ENCODE measurements around the gene TEX38.
"Not testable (repeated sequence)": the region's sequence is repeated elsewhere in the genome, so short reads cannot be mapped to it uniquely, and the experiment has no call there.

The TEX38 gene

DNA sequence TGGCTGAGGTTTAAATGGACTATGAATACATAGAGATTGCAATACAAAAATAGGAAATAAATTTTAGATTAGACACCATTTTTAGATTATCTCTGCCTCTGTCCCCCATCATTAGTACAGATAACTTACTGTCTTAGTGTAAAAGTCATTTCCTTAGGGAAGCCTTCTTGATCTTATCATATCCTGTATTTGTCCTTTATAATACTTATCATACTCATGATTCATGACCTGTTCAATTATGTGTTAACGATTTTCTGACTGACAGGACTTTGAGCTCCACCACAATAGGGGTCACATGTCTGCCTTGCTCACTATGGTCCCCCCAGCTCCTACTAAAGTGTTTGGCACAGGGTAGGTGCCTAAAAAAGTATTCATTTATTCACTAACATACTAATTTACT is 14.6 kb downstream of the TEX38 start:
- Histone ChIP-seq H3K9me3 (ENCODE audit: control insufficient read depth, low read length) (no peaks in the 10 kb centered on the region), H3K27ac (ENCODE audit: insufficient read depth, low read length, poor library complexity, severe bottlenecking) (no peak overlapping the region), H3K4me3 (ENCODE audit: insufficient read depth, low read depth, low read length, poor library complexity, severe bottlenecking) (no peak overlapping the region), H3K36me3 (ENCODE audit: control insufficient read depth, insufficient read depth, low read length) (peaks cover 99% of the 10 kb centered on the region), H3K27me3 (replicated peaks; ENCODE audit: control insufficient read depth, insufficient read depth, low read length, poor library complexity, severe bottlenecking) (no peaks in the 10 kb centered on the region), H3K4me1 (ENCODE audit: control insufficient read depth, insufficient read depth, low read length, poor library complexity, severe bottlenecking) (no peaks in the 10 kb centered on the region)
- no peak for DNase-seq

DNA sequence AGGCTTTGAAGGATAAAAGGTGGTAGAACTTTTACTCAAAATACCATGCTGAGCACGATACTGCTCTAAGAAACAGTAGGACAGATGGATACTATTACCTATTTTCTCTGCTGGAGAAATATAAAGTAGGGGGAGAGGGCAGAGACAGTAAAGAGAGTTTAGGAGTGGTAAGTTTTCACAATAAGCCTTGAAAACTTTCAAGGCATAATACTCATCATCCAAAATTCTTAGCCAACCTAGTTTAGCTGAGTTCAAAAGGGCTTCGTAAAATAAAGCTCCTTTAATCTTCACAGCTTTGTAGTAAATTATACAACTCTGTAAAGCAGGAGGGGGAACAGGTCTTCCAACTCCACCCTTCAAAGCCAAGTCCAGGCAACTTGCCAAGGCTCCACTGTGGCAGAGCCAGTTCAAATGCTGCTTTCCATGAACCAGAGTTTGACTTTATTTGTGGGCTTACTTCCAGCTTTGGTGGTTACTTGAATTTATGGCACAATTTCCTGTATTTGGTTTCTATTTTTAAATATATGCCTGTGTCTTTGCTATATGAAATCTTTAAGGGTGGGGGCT is 15.5 kb downstream of the TEX38 start:
- H3K4me1 ChIP-seq (ENCODE audit: control insufficient read depth, insufficient read depth, low read length, poor library complexity, severe bottlenecking) = no peaks in the 10 kb centered on the region
- no peak overlapping the region for H3K4me3 ChIP-seq (ENCODE audit: insufficient read depth, low read depth, low read length, poor library complexity, severe bottlenecking)
- DNase-seq = no peak
- H3K9me3 ChIP-seq (ENCODE audit: control insufficient read depth, low read length) = no peaks in the 10 kb centered on the region
- H3K27ac ChIP-seq (ENCODE audit: insufficient read depth, low read length, poor library complexity, severe bottlenecking) = no peak overlapping the region
- peaks cover 99% of the 10 kb centered on the region for H3K36me3 ChIP-seq (ENCODE audit: control insufficient read depth, insufficient read depth, low read length)
- no peaks in the 10 kb centered on the region for H3K27me3 ChIP-seq (replicated peaks; ENCODE audit: control insufficient read depth, insufficient read depth, low read length, poor library complexity, severe bottlenecking)

DNA sequence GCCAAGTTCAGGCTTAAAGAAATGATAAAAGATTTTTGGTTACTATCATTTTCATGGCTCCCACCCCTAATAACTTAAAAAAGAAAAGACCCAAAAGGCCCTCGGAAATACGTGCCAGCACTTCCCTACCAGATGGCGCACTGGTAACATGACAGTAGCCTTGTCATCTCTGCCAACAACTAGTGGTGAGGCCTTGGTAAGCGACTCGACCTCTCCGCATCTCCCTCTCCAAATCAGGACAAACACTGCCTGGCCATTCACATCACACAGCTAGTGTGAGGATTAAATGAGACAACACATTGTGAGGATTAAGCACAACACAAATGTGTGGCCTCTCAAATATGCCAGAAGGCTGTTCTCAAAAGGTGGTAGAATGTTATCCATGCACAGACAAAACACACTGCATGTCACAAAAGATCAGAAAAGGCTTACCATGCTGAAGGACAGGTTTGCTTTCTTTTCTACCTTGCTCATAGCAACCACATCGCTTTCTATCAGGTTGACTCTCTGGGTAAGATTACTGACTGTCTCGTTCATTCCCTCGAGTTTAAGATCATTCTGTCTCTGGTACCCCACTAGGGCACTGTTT is 16.4 kb downstream of the TEX38 start:
- Histone ChIP-seq H3K4me3 (ENCODE audit: insufficient read depth, low read depth, low read length, poor library complexity, severe bottlenecking) (no peak overlapping the region), H3K27ac (ENCODE audit: insufficient read depth, low read length, poor library complexity, severe bottlenecking) (no peak overlapping the region), H3K9me3 (ENCODE audit: control insufficient read depth, low read length) (no peaks in the 10 kb centered on the region), H3K4me1 (ENCODE audit: control insufficient read depth, insufficient read depth, low read length, poor library complexity, severe bottlenecking) (no peaks in the 10 kb centered on the region), H3K27me3 (replicated peaks; ENCODE audit: control insufficient read depth, insufficient read depth, low read length, poor library complexity, severe bottlenecking) (no peaks in the 10 kb centered on the region), H3K36me3 (ENCODE audit: control insufficient read depth, insufficient read depth, low read length) (peaks cover 94% of the 10 kb centered on the region)
- DNase-seq = no peak

DNA sequence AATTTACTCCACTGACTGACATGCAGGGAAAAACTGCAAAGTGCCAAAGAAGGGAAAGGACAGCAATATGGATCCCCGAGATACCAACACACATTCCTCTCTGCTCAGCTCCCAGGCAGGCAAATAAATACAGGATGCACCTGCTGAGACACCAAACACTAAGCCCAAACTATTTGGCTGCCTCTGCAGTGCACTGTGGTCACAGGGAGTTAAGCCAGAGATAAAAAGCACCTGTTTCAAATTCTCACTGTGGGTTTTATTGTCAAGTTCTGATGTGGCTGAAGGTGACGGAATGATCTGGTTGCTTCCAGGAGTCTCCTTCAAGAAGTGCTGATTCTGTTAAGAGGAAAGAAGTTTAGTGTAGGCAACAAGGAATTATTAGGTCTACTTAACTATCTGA is 17.7 kb downstream of the TEX38 start:
- peaks cover 81% of the 10 kb centered on the region for H3K36me3 ChIP-seq (ENCODE audit: control insufficient read depth, insufficient read depth, low read length)
- no peaks in the 10 kb centered on the region for H3K9me3 ChIP-seq (ENCODE audit: control insufficient read depth, low read length)
- no peaks in the 10 kb centered on the region for H3K4me1 ChIP-seq (ENCODE audit: control insufficient read depth, insufficient read depth, low read length, poor library complexity, severe bottlenecking)
- DNase-seq = no peak
- H3K27ac ChIP-seq (ENCODE audit: insufficient read depth, low read length, poor library complexity, severe bottlenecking) = no peak overlapping the region
- H3K27me3 ChIP-seq (replicated peaks; ENCODE audit: control insufficient read depth, insufficient read depth, low read length, poor library complexity, severe bottlenecking) = no peaks in the 10 kb centered on the region
- no peak overlapping the region for H3K4me3 ChIP-seq (ENCODE audit: insufficient read depth, low read depth, low read length, poor library complexity, severe bottlenecking)

DNA sequence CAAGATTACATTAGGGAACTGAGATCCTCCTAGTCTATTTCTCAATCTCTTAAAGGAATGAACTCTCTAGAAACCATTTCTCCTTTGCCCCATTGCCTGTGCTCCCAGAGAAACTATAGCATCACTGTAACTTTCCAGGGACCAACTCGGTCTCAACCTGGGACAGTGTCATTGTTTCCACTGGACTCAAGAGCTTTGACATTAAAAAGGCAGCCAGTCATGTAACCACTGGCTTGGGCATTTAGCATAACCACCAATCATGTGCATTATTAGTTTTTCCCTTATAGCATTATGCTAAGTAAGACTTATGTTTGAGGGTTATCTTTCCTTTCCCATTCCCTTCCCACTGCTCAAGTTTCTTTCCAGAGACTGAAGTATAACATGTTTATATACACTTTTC is 18.2 kb downstream of the TEX38 start:
- Histone ChIP-seq H3K36me3 (ENCODE audit: control insufficient read depth, insufficient read depth, low read length) (peaks cover 75% of the 10 kb centered on the region), H3K4me1 (ENCODE audit: control insufficient read depth, insufficient read depth, low read length, poor library complexity, severe bottlenecking) (no peaks in the 10 kb centered on the region)

DNA sequence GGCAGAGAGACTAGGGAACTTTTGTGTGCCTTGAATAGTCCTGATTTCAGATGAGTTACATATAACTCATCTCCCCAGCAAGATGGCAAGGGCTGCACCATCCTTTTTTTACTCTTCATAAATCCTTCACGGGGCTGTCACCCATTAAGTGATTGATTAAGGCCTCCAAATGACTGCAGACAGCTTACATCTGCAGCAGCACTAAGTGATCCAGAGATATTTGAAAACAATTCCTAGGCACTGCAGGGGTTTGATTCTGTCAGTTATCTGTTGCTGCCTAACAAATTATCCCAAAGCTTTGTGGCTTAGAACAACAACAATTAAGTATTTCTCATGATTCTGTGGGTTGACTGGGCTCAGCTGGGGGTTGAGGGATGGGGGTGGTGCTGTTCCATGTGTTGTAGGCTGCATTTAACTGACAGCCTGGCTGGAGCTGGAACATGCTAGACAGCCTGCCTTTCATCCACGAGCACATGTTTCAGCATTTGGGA is 19.3 kb downstream of the TEX38 start:
- no peak for DNase-seq
- no peaks in the 10 kb centered on the region for H3K9me3 ChIP-seq (ENCODE audit: control insufficient read depth, low read length)
- no peak overlapping the region for H3K4me3 ChIP-seq (ENCODE audit: insufficient read depth, low read depth, low read length, poor library complexity, severe bottlenecking)
- H3K4me1 ChIP-seq (ENCODE audit: control insufficient read depth, insufficient read depth, low read length, poor library complexity, severe bottlenecking) = no peaks in the 10 kb centered on the region
- peaks cover 75% of the 10 kb centered on the region for H3K36me3 ChIP-seq (ENCODE audit: control insufficient read depth, insufficient read depth, low read length)
- H3K27me3 ChIP-seq (replicated peaks; ENCODE audit: control insufficient read depth, insufficient read depth, low read length, poor library complexity, severe bottlenecking) = no peaks in the 10 kb centered on the region
- no peak overlapping the region for H3K27ac ChIP-seq (ENCODE audit: insufficient read depth, low read length, poor library complexity, severe bottlenecking)

More for the DNA sequence above, 18.2 kb downstream of the TEX38 start:
- Histone ChIP-seq H3K9me3 (ENCODE audit: control insufficient read depth, low read length) (no peaks in the 10 kb centered on the region), H3K27me3 (replicated peaks; ENCODE audit: control insufficient read depth, insufficient read depth, low read length, poor library complexity, severe bottlenecking) (no peaks in the 10 kb centered on the region), H3K27ac (ENCODE audit: insufficient read depth, low read length, poor library complexity, severe bottlenecking) (no peak overlapping the region), H3K4me3 (ENCODE audit: insufficient read depth, low read depth, low read length, poor library complexity, severe bottlenecking) (no peak overlapping the region)
- DNase-seq = no peak

DNA sequence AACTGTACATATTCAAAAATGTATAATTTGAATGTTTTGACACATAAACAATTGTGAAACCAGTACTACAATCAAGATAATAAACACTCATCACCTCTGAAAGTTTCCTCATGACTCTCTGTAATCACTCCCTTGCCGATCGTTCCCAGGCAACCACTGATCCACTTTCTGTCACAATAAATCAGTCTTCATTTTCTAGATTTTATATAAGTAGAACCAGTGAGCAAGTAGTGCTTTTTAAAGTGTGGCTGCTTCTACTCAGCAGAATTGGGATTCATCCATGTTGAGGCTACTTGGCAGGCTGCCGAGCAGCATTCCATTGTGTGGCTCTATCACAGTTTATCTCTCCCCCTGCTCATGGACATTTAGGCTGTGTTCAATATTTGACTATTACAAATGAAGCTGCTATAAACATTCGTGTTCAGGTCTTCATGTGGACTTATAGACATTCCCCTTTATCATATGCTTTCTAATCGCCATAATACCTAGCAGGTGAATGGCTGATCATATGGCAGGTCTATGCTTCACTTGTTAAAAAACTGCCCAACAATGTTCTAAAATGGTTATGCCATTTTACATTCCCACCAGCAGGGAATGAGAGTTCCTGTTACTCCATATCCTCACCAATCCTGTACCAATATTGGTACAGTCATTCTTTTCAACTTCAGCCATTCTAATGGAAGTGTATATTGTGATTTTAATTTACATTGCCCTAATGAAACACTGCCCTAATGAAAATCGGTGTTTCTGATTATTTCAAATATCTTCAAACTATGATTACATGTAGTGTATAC is 20.5 kb downstream of the TEX38 start:
- no peak for DNase-seq
- H3K27ac ChIP-seq (ENCODE audit: insufficient read depth, low read length, poor library complexity, severe bottlenecking) = no peak overlapping the region
- no peaks in the 10 kb centered on the region for H3K27me3 ChIP-seq (replicated peaks; ENCODE audit: control insufficient read depth, insufficient read depth, low read length, poor library complexity, severe bottlenecking)
- H3K9me3 ChIP-seq (ENCODE audit: control insufficient read depth, low read length) = no peaks in the 10 kb centered on the region
- no peaks in the 10 kb centered on the region for H3K4me1 ChIP-seq (ENCODE audit: control insufficient read depth, insufficient read depth, low read length, poor library complexity, severe bottlenecking)
- H3K36me3 ChIP-seq (ENCODE audit: control insufficient read depth, insufficient read depth, low read length) = peaks cover 72% of the 10 kb centered on the region
- H3K4me3 ChIP-seq (ENCODE audit: insufficient read depth, low read depth, low read length, poor library complexity, severe bottlenecking) = no peak overlapping the region

DNA sequence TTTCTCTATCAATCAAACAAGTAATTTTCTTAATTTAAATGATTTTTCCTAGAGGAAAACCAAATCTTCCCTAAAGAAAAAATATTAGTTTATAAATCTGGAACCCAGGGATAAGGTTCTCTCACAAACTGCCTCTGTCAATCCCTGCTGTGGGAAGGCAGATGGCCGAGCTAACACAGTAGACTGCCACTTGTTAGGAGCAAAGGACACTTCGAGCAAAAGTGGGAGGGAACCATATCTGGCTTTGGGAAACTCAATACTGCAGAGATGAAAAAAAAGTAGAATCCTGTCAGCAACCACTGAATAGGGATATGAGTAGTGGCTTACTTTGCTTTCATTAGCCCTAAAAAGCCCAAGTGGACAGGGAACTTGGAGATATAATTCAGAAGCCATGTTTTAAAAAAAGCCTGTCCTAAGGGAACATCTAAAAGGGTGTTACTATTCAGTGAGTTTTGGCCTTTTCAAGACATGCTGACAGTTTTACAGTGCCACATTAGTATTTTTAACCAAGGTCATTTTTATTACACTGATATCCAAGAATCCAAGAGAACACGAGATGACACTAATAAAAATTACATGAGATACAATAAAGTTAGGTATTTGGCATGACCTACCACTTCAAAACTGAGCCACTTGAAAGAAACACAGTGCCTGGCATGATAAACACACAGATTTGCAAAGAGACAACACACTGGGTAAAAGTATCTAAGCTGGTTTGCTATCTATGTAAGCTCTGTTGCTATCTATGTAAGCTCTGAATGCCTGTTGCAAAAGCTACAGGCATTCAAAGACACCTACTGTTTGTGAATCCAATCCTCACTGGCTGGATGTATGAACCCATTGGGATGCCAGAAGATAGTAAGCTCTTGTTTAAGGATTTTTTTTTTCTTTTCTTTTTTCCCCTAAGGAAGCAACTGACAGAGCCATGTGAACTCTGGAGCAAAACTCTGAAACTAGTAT is 21.4 kb downstream of the TEX38 start:
- H3K4me3 ChIP-seq (ENCODE audit: insufficient read depth, low read depth, low read length, poor library complexity, severe bottlenecking) = no peak overlapping the region
- no peaks in the 10 kb centered on the region for H3K4me1 ChIP-seq (ENCODE audit: control insufficient read depth, insufficient read depth, low read length, poor library complexity, severe bottlenecking)
- H3K27me3 ChIP-seq (replicated peaks; ENCODE audit: control insufficient read depth, insufficient read depth, low read length, poor library complexity, severe bottlenecking) = no peaks in the 10 kb centered on the region
- peaks cover 63% of the 10 kb centered on the region for H3K36me3 ChIP-seq (ENCODE audit: control insufficient read depth, insufficient read depth, low read length)
- H3K27ac ChIP-seq (ENCODE audit: insufficient read depth, low read length, poor library complexity, severe bottlenecking) = no peak overlapping the region
- DNase-seq = no peak
- no peaks in the 10 kb centered on the region for H3K9me3 ChIP-seq (ENCODE audit: control insufficient read depth, low read length)

DNA sequence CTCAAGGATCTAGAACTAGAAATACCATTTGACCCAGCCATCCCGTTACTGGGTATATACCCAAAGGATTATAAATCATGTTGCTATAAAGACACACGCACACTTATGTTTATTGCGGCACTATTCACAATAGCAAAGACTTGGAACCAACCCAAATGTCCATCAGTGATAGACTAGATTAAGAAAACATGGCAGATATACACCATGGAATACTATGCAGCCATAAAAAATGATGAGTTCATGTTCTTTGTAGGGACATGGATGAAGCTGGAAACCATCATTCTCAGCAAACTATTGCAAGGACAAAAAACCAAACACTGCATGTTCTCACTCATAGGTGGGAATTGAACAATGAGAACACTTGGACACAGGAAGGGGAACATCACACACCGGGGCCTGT is 23.0 kb downstream of the TEX38 start:
- not testable (repeated sequence) for H3K27me3 ChIP-seq (replicated peaks; ENCODE audit: control insufficient read depth, insufficient read depth, low read length, poor library complexity, severe bottlenecking); H3K9me3 ChIP-seq (ENCODE audit: control insufficient read depth, low read length); H3K4me3 ChIP-seq (ENCODE audit: insufficient read depth, low read depth, low read length, poor library complexity, severe bottlenecking); DNase-seq; H3K27ac ChIP-seq (ENCODE audit: insufficient read depth, low read length, poor library complexity, severe bottlenecking); H3K4me1 ChIP-seq (ENCODE audit: control insufficient read depth, insufficient read depth, low read length, poor library complexity, severe bottlenecking)
- peaks cover 53% of the 10 kb centered on the region for H3K36me3 ChIP-seq (ENCODE audit: control insufficient read depth, insufficient read depth, low read length)

Data from effector memory CD4-positive, alpha-beta T cell (primary cell).